OCI-LY1 (cell line): Measurements from ENCODE around the gene TMEM138.

Experiments used
- CTCF ChIP-seq: fragments of 200-600 bp; sonication (generic), shearing (Covaris generic); IDR thresholded peaks from 2 replicates; pipeline ENCODE4 v1.5.1; 2017; ENCODE audit warnings: mild to moderate bottlenecking, antibody characterized with exemption, low read length, moderate library complexity, mixed read lengths
- EZH2 ChIP-seq: fragments of 200-600 bp; sonication (generic), shearing (Covaris generic); IDR thresholded peaks from 2 replicates; pipeline ENCODE4 v1.8.0; 2017; ENCODE audit warnings: borderline replicate concordance, mixed run types, mild to moderate bottlenecking, antibody characterized with exemption, low read length, moderate library complexity, mixed read lengths

- TF ChIP-seq EZH2 (no peak), CTCF (no peak)
Measured at GRCh38 chr11:61361741-61362541, at the start of gene TMEM138, which contains the start of gene CYB561A3.
